ENCODE data around the gene PRAMEF8.
"Not testable (repeated sequence)": the region's sequence is repeated elsewhere in the genome, so short reads cannot be mapped to it uniquely, and the experiment has no call there.

The PRAMEF8 gene

GRCh38 chr1:13232056-13232455, 52.9 kb downstream of the PRAMEF8 start:
- in situ Hi-C loops (cut with HindIII; ENCODE audit: low pct_ligation_motif_present, low pct_unique_long_range_greater_than_20kb, low sequenced_read_pairs); DNase-seq: not testable (repeated sequence)

All from ACHN (cell line).